ENCODE data around the gene CCDC6.
"Not testable (repeated sequence)": the region's sequence is repeated elsewhere in the genome, so short reads cannot be mapped to it uniquely, and the experiment has no call there.

The CCDC6 gene

GRCh38 chr10:59905731-59906416 is 482 bp downstream of the CCDC6 start:
- DNase-seq (ENCODE audit: low read depth) = no peak

- peak; percentile 33 for DNase-seq (ENCODE audit: low read depth)
These were observed 1.2 kb downstream of the CCDC6 start for GRCh38 chr10:59905066-59905730.

- no peak for DNase-seq (ENCODE audit: low read depth)
These were observed 1.8 kb downstream of the CCDC6 start for GRCh38 chr10:59904426-59905065.

GRCh38 chr10:59903871-59904270 is 2.5 kb downstream of the CCDC6 start:
- DNase-seq (ENCODE audit: low read depth) = no peak

GRCh38 chr10:59902016-59902415 is 4.3 kb downstream of the CCDC6 start:
- no peak for DNase-seq (ENCODE audit: low read depth)

GRCh38 chr10:59901470-59901869 is 4.9 kb downstream of the CCDC6 start:
- no peak for DNase-seq (ENCODE audit: low read depth)

GRCh38 chr10:59900048-59900727 is 6.2 kb downstream of the CCDC6 start:
- DNase-seq (ENCODE audit: low read depth) = no peak

- DNase-seq (ENCODE audit: low read depth) = no peak
These were observed 8.1 kb downstream of the CCDC6 start for GRCh38 chr10:59898125-59898835.

- DNase-seq (ENCODE audit: low read depth) = no peak
These were observed 10.2 kb downstream of the CCDC6 start for GRCh38 chr10:59896191-59896590.

GRCh38 chr10:59895629-59896116 is 10.7 kb downstream of the CCDC6 start:
- no peak for DNase-seq (ENCODE audit: low read depth)

GRCh38 chr10:59894114-59894513 is 12.2 kb downstream of the CCDC6 start:
- DNase-seq (ENCODE audit: low read depth) = peak; percentile 8

- DNase-seq (ENCODE audit: low read depth) = no peak
These were observed 13.7 kb downstream of the CCDC6 start for GRCh38 chr10:59892697-59893096.

- no peak for DNase-seq (ENCODE audit: low read depth)
These were observed 14.4 kb downstream of the CCDC6 start for GRCh38 chr10:59891936-59892335.

GRCh38 chr10:59891349-59891748 is 15.0 kb downstream of the CCDC6 start:
- DNase-seq (ENCODE audit: low read depth) = no peak

GRCh38 chr10:59888781-59889435 is 17.4 kb downstream of the CCDC6 start:
- DNase-seq (ENCODE audit: low read depth) = no peak

GRCh38 chr10:59887972-59888640 is 18.2 kb downstream of the CCDC6 start:
- no peak for DNase-seq (ENCODE audit: low read depth)

- no peak for DNase-seq (ENCODE audit: low read depth)
These were observed 19.4 kb downstream of the CCDC6 start for GRCh38 chr10:59887006-59887405.

GRCh38 chr10:59885430-59886134 is 20.8 kb downstream of the CCDC6 start:
- DNase-seq (ENCODE audit: low read depth) = no peak

- not testable (repeated sequence) for DNase-seq (ENCODE audit: low read depth)
These were observed 21.5 kb downstream of the CCDC6 start for GRCh38 chr10:59884893-59885292.

GRCh38 chr10:59881640-59882039 is 24.7 kb downstream of the CCDC6 start:
- no peak for DNase-seq (ENCODE audit: low read depth)

Measured in ELR (cell line).